GM19463 (cell line): ENCODE measurements around the gene LIMS2.

Experiments
- ATAC-seq: cut with Tn5 transposase; IDR thresholded peaks from one replicate; pipeline ENCODE4 v1.9.1; 2021; ENCODE audit warnings: mild to moderate bottlenecking, moderate library complexity; ENCODE audit not compliant: unreplicated experiment

The LIMS2 gene

DNA sequence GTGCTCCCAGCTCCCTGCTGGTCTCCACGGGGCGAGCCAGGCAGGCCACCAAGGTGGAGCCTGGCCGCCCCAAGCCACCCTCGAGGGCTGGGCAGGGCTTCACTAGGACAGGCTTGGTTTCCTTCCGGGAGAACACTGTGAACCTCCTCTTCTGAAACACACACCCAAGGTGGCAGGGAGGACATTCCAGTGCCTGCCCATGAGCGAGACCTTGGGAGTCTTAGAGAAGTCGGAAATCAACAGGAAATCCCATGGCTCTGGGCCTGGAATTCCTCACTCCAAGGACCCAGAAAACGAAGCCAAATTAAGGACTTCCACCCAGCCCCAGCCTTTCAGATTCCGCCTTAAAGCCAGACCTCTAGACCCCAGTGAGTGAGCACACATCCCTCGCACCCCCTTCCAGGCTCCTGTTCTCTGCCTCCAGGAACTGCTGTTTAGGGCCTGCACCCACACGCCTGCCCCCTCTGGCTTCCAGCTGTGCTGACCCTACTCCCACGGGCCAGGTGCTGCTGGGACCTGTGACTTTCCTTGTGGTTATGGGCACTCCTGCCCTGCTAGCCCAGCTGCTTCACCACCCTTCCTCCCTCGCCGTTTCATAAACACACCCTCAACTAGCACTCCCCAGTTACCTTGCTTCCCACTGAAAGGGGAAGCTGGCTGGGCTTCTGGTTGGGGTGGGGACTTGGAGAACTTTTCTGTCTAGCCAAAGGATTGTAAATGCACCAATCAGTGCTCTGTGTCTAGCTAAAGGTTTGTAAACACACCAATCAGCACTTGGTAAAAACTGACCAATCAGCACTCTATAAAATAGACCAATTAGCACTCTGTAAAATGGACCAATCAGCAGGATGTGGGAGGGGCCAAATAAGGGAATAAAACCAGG, 15.7 kb downstream of the LIMS2 start:
- ATAC-seq: no peak

DNA sequence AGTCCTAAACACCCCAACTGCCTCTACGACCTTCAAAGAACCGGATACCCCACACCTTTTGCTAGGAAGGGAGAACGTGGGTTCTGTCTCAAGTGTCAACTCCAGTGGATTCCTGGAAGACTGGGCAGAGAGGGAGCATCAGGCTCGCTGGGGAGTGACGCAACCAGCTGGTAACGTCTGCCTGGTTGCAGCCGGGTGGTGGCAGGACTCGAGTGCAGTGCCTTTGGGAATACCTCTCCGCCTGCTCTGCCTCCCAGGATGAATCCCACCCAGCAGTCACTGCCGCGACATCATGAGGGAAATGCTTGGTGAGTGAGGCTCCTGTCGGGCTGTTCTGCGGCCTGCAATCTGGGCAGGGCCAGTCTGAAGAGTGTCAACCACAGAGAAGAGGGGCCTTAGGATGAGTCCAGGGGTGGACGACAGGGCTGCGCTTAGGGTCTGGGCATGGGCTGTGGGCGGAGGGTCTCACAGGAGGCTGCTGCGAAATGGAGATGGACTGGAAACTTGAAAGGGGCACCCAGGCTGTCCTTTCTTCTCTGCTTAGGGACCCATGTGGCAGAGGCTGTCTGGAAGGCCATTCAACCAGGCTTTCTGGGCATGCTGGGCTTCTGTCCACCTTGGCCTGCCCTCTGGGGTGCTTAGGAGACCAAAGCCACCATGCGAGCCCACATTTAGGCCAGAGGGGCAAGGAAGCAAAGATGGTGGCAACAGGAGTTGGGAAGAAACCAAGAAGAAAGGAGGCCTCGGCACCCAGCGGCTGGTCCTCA, 16.5 kb downstream of the LIMS2 start:
- ATAC-seq: no peak

DNA sequence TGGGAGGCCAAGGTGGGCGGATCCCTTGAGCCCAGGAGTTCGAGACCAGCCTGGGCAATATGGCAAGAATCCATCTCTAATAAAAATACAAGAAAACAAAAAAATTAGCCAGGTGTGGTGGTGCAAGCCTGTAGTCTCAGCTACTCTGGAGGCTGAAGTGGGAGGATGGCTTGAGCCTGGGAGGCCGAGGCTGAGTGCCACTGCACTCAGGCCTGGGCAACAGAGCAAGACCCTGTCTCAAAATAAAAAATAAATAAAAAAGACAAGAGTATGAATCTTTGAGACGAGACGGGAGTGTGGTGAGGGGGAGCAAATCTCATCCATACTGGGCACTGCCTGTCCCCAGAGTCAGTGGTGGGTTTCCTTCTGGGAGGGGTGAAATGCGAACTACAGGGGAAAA, 17.2 kb downstream of the LIMS2 start:
- ATAC-seq: no peak

DNA sequence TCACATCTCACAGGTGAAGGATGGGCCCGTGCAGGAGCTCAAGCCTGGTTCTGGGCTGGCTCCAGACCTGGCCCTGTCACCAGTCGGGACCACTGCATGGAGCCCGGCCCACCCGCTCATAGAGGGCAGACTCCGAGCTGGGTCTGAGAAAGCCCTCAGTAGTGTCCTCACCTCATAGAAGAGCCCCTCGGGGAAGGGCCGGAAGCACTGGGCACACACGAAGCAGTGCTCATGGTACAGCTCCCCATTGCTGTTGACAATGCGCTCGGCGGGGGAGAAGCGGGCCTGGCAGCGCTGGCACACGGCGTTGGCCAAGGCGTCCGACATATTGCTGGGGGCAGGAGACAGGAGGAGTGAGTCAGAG, 18.1 kb downstream of the LIMS2 start:
- no peak for ATAC-seq

DNA sequence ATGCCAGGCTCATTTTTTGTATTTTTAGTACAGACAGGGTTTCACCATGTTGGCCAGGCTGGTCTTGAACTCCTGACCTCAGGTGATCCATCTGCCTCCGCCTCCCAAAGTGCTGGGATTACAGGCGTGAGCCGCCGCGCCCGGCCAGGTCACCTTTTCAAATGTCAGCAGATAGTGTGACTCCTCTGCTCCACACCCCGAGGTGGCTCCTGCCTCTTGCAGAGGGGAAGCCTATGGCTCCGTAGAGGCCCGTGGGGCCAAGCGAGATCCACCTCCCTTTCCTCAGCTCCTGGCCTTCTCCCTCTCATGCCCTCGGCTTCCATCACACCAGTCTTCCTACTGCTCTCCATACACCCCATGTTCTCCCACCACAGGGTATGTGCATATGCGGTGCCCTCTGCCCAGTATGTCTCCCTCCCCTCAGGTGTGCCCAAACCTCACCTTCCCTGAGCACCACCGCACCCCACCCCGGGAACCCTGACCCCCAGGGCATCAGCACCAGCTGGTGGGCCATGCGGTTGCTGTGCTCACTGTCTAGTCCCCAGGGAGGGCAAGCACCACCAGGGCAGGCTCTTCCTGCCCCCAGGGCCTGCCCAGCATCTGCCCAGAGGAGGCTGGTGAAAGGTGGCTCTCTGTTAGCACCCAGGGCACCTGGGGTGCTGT, 18.6 kb downstream of the LIMS2 start:
- ATAC-seq: no peak

DNA sequence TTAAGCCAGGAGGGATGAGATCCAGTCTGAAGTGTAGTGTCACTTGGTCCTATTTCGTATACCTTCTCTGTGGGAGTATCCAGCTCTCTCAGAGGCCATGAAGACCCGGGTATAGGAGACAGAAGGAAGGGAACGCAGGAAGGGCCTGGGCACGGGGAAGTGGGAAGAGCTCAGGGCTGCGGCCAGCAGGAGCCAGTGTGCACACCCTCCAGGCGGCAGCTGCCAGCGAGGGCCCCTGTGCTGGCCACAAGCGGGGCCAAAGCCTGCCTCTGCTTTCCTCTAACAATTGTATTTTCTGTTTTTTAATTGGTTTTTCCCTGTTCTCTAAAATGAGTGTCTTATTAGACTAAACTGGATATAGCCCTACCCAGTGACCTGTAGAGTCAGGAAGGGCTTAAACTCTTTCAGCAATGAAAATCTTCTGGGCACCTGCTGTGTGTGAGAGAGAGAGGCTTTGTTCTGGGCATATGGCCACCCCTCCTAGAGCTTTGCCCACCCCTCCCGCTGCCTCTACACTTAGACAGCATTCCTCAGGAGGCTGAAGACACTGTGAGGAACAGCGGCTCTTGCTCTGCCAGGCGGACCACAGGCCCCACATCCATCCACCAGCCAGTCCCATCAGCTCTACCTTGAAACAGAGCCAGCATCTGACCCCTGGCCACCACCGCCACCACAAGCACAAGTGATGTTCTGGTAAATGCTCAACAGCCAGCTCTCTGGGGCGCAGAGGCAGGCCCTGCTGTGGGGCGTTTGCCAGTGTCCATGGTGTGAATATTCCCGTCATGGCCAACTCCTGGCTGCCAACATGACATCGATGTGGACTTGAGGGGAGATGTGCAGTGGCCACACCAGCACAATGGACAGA, 19.9 kb downstream of the LIMS2 start:
- no peak for ATAC-seq

DNA sequence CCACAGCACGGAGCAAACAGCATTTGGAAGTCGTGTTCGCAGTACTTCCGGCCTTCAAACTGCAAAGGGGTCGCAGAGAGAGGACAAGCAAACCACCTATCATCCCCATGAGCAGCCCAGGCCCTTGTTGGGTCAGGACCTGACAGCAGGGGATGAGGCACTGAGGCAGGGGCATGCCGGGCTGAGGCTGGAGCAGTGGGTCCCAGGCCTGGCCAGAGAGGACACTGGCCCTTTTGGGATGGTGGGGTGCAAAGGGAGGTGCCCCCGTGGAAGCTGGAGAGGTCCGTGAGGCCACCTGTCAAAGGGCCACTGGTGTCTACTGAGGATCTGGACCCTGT, 20.5 kb downstream of the LIMS2 start:
- ATAC-seq: no peak

DNA sequence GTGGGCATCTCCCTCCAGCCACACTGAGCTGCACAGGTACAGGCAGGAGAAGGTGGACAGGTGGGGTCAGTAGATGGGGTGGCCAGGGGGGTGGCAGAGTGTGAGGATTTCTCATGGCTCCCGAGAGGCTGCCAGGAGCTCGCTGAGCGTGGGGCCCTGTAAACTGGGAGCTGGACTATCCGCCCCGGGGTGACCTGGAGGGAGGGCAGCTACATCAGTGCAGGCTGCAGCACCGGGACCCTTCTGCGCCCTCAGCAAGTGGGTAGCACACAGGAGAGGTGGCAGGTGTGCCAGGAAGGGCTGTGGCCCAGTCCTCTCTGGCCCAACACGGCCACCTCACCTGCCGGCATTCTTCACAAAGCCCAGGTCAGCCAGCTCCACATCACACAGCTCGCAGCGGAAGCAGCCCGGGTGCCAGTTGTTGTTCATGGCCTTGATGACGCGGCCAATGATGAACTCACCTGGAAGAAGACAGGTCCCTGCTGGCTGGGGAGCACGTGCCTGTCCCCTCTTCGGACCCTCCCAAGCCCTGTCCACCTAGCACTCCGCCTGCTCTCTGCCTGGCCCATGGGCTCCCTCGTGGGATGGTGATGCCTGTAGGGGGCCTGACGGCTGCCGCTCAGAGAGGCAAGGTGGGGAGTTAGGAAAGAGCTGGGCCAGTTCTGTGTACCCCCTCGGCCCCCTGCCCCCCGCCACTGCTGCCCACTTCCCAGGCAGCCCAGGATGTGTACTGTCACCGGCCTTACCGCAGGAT, 21.1 kb downstream of the LIMS2 start:
- ATAC-seq: no peak

DNA sequence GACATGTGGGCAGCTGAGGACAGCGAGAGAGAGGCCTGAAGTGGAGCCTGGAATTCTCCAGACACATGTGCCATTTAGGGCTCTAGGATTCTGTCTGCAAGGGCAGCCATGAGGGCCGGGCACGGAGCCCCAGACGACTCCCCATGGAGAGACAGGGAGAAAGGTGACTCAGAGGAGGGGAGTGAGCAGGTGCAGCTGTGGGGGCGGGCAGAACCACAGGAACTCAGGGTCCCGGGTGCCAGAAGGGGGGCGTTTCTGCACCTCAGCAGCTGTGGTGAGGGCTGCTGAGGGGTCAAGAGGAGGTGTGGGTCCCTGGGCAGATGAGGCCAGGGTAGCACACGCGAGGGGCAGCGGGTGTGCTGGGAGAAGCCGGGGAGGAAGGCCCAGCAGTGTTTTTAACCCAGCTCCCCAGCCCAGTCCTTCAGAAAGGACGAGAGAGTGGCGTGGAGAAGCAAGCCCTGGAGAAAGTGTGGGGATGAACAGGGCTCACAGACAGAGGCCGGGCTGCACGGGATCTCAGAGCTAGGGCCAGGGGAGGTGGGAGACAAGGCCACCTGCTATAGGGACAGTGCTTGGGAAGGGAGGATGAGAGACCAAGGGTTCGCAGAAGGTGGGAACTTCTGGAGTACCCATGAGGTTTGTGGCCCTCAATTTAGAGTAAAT, 21.8 kb downstream of the LIMS2 start:
- no peak for ATAC-seq

DNA sequence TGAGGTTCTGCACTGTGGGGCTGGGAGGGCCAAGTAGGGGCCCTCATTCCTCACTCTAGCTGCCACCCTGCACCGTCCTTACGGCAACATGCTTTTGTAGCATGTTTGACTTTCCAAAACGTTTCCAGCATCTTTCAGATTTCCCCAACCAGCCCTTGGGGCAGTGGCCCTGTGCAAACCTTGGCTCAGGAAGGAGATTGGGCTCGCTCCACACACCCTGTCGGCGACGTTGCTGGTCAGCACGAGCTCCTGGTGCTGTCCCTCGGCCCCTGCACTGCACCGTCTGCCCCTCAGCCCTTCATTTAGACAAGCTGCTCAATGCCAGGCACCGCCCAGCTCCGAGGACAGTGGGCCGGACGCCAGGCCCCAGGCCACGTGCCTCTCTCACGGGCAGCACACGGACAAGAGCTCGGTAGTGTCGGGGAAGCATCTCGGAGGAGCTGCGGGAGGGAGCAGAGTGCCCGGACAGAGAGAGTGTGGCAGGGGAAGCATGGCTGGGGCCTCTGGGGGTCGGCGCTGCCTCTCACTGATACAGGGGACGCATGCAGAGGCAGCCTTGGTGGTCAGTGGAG, 22.5 kb downstream of the LIMS2 start:
- no peak for ATAC-seq

DNA sequence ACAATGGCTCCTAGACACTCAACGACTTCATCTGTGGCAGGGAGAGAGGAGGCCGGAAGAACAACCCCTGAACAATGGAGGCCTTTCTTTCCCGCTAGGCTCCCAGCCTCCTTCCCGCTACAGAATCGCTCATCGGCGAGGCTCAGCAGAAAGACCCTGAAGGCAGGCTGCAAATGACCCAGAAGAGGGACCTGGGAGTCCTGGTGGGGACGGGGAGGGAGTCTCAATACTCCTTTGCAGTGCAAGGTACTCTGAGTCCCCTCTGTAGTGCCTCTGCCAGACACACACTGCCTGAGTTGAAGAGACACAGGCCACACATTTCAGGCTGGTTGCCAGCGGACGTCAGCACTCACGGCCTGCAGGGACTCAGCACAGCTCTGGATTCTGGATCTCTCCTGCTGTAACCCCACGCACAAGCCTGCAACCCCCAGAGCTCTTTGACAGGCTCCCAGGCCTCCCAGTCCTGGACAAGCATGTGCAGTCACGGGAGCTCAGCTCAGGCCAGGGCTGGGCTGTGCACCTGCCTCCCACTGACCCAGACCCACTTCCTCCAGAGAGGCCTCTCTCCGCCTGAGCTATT, 23.3 kb downstream of the LIMS2 start:
- no peak for ATAC-seq

DNA sequence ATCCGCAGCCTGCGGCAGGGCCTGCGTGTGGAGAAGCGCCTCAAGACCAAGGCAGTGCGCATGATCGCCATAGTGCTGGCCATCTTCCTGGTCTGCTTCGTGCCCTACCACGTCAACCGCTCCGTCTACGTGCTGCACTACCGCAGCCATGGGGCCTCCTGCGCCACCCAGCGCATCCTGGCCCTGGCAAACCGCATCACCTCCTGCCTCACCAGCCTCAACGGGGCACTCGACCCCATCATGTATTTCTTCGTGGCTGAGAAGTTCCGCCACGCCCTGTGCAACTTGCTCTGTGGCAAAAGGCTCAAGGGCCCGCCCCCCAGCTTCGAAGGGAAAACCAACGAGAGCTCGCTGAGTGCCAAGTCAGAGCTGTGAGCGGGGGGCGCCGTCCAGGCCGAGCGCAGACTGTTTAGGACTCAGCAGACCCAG, 23.9 kb downstream of the LIMS2 start:
- ATAC-seq: no peak

DNA sequence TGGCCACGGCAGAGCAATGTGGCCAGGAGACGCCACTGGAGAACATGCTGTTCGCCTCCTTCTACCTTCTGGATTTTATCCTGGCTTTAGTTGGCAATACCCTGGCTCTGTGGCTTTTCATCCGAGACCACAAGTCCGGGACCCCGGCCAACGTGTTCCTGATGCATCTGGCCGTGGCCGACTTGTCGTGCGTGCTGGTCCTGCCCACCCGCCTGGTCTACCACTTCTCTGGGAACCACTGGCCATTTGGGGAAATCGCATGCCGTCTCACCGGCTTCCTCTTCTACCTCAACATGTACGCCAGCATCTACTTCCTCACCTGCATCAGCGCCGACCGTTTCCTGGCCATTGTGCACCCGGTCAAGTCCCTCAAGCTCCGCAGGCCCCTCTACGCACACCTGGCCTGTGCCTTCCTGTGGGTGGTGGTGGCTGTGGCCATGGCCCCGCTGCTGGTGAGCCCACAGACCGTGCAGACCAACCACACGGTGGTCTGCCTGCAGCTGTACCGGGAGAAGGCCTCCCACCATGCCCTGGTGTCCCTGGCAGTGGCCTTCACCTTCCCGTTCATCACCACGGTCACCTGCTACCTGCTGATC, 24.4 kb downstream of the LIMS2 start:
- ATAC-seq: no peak

DNA sequence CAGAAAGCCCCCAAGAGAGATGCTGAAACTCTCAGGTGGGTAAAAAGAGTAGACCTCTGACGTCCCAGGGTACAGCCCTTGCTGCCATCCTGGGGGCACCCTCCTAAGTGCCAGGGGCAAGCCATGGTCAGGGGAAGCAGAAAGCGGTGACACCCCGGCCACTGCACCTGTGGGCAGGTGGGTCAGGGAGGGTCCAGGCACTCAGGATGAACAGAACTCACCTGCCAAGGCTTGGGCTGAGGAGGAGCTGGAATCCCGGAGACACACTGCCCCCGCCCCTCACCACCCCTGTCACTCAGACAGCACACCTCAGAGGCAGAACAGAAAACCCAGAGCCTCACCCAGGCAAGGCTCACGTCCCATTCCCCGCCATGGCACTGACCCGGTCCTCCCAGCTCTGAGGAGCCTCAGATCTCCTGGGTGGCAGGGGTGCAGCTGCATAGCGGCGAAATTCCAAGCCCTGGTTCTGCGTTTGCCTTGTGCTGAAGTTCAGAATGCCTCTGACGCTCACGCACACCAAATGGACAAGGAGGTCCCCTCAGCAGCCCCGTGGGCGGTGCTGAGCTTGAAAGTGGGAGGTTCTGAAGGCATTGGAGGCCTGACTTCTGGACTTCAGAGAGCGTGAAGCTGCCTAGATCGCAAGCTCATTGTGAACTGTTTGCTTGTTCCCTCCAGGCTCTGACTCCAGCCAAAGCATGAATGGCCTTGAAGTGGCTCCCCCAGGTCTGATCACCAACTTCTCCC, 25.1 kb downstream of the LIMS2 start:
- peak; percentile 25 for ATAC-seq

DNA sequence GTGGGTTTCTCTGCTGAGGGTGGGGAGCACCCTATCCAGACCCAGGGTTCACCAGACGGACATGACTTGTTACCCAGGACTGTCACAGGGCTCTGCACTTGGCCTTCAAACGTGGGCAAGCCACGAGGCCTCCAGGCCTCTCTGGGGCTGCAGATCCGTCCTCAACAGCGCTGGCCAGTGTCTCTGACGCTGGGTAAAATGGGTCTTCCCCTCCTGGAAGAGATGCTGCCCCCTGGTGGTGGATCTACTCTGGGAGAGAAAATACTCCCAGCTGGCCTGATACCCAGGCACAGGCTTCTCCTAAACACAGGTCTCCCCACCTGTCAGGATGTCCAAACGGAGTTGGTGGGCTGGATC, 25.7 kb downstream of the LIMS2 start:
- peak; percentile 82 for ATAC-seq

DNA sequence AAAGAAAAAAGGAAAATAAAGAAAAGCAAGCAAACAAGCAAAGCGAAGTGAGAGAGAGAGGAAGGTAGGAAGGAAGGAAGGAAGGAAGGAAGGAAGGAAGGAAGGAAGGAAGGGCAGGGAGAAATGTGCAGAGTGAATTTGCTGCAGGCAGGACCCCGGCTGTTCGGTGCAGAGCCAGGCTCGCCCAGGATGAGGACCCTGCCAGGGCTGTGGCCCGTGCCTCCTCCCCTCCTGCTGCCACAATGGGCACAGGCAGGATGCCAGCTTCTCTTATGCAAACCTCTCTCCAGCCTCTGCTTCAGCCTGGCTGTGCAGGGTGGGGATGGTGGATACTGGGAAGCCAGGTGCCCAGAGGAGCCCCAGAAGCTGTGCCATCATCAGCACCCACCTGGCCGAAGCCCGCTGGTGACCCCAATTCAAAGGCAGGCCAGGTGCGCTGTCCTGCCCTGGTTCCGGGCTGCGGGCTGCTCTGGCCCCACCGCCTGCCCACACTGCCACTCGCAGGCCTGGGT, 26.2 kb downstream of the LIMS2 start:
- ATAC-seq: no peak

DNA sequence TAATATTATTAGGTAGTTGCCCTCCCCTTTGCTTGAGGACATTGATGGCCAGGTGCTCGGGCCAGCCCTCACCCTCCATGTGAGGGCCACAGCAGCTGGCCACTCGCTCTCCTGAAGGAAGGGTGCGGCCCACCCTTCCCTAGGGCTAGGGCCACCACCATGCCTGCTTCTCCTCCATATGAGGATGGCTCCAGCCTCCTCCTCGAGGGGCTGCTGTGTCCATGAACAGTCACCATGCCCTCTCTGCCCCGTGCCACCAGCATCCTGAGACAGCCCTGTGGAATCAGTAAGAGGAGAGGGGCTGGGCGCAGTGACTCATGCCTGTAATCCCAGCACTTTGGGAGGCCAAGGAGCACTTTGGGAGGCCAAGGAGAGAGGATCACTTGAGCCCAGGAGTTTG, 27.0 kb downstream of the LIMS2 start:
- ATAC-seq: no peak
